ENCODE data around the gene ELFN2. TPM values are rescaled to one million over a fixed set of nuclear protein-coding genes. Genes with fewer than 3 reads are reported as not detected.
"Not testable (repeated sequence)": the region's sequence is repeated elsewhere in the genome, so short reads cannot be mapped to it uniquely, and the experiment has no call there.

ELFN2 gene
- total RNA-seq, 1 experiment from 2014 or later: 3.1 TPM

DNA sequence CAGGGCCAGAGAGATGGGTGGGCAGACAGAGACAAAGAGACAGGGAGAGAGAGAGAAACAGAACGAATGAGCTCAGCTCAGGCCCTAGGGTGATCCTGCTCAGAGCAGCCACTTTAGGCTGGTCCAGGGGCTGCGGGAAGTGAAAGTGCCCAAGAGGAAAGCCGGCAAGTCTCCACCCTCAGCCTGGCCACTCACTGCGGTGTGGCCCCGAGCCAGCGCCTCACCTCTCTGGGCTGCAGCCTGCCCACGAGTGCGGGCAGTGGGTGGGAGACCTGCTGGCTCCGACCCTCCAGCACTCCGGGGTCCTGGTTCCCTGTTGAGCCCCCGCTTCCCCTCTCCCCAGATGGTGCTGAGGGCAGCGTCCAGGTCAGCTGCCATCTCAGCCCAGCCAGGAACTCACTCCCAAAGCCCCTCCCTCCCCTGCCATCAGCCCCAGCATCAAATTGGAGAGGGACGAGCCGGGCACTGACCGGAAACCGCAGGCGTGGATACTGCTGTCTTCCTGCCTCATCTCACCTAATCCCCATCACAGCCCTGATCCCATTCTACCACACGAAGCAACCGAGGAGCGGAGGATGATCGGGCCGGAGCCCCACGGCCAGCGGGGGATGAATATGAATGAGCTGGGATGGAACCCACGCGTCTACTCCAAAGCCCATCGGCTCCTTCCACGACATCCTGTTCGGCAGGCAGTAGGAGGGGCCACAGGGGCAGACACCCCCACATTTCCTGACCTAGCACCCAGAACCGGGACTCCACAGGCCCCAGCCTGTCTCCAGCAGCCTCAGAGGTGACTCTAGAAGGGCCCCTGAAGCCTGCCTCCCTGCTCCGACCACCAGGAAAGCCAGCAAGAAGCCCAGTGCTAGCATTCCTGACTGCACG lies 16.9 kb downstream of the ELFN2 start:
- DNase-seq (ENCODE audit: low read depth): no peak

DNA sequence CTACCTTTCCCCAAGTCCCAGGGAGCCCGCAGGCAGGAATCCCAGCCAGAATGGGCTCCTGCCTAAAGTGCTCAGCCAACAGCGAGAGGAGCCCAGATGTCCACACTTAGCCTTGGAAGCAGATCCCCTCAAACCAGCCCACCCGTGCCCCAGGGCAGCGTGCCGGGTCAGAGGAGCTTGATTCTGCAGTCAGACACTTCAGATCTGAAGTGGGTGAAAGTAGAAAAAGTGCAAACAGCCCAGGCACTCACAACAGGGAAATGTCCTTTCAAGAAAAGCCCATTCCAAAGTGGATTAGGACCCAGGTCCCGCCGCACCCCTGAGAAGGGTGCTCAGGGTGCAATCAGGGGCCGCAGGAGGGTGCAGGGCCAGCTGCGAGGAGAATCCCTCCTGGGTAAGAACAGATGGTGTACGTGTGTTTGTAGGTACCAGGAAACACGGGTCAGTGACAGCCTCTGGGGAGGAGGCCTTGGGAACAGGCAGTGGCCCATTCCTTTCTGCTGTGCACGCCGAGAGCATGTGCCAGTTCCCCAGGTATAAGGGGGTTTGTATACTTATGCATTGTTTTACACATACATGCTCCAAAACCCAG lies 17.7 kb downstream of the ELFN2 start:
- DNase-seq (ENCODE audit: low read depth): no peak

- DNase-seq (ENCODE audit: low read depth): no peak
Measured at GRCh38 chr22:37409031-37409430, 18.2 kb downstream of the ELFN2 start.

- DNase-seq (ENCODE audit: low read depth): no peak
Measured at GRCh38 chr22:37407856-37408255, 19.4 kb downstream of the ELFN2 start.

DNA sequence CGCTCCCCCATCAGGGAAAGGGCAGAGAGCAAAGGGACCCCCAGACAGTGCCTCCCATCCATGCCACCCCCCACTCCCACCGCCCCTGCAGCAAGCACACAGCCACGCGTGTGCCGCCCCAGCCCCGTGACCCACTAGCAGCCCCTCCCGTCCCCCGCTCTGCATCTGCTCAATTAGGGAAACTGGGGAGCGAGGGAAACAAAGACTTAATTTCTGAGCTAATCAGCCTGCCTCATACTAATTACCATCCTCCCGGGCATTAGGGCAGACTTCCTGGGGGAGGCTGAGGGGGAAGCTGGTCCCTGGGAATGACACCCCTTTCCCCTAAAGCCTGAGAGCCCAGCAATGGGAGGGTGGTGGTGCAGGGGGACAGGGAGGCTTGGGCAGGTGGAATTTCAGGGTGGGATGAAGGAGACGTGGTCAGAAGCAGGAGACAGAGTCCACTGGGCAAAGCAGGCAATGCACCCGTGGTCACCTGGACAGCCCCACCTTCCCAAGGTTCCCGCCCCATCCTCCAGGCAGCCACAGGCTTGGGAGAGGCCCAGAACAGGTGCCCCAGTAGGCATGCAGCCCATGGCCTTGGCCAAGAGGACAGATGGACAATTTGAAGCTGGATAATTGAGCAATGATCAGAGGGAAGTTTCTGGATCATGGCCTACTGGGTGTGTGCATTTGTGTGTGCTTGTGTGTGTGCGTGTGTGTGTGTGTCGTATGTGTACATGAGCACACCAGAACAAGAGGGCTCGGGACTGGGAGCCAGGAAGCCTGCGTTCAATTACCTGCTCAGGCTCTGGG lies 20.6 kb downstream of the ELFN2 start:
- DNase-seq (ENCODE audit: low read depth): no peak

- DNase-seq (ENCODE audit: low read depth): no peak
Measured at GRCh38 chr22:37404091-37404490, 23.2 kb downstream of the ELFN2 start.

GRCh38 chr22:37403267-37403960 lies 23.9 kb downstream of the ELFN2 start:
- no peak for DNase-seq (ENCODE audit: low read depth)

- DNase-seq (ENCODE audit: low read depth): no peak
Measured at GRCh38 chr22:37402184-37402506, 25.1 kb downstream of the ELFN2 start.

DNA sequence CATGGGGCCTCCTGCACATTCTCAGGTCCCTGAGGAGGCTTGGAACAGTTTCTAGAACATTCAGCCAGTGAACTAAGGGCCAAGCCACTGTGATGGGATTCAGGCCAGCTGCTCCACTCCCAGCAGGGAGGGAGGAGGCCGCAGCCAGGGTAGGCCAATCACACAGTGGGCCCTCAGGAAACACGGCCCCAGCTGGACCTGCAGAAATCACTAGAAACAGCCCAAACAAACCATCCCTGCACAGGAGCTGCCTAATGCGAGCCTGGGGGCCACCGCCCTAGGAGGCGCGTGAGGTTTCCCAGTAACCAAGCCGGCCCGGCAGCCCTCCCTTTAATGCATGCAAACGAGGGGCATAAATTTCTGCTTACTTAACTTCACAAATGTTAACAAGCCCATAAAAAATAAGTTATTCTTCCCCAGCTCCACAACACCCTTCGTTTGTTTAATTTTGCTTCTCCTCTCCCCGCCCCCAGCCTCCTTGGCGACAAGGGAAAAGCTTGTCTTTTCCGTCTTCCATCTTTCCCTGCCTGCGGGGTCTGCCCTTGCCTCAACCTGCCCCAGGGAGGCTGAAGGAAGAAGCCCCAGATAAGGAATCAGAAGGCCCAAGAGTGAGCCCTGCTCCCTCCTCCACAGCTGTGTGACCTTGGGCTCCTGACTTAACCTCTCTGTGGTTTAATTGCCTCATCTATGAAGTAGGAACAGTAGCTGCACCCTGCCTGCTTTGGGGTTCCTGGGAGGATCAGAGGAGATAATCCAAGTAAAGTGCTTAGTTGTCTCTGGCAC lies 25.7 kb downstream of the ELFN2 start:
- DNase-seq (ENCODE audit: low read depth): no peak

DNA sequence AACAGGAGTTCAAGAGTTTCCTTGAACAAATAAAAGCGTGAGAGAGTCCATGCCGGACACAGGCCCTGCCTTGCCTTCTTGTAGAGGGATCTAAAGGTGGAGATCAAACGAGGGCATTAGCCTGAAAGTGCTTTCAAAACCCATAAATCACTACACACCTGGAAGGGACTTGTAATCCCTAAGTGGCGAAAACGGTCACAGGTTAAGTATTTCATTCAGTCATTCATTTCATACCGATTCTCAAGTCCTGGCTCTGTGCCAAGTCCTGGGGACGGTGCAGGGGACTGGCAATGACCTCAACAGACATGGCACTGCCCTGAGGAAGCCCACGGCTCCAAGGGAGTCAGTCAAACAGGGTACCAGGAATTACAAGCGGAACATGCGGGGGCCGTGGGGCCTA lies 26.6 kb downstream of the ELFN2 start:
- no peak for DNase-seq (ENCODE audit: low read depth)

GRCh38 chr22:37399457-37399856 lies 27.8 kb downstream of the ELFN2 start:
- DNase-seq (ENCODE audit: low read depth): not testable (repeated sequence)

DNA sequence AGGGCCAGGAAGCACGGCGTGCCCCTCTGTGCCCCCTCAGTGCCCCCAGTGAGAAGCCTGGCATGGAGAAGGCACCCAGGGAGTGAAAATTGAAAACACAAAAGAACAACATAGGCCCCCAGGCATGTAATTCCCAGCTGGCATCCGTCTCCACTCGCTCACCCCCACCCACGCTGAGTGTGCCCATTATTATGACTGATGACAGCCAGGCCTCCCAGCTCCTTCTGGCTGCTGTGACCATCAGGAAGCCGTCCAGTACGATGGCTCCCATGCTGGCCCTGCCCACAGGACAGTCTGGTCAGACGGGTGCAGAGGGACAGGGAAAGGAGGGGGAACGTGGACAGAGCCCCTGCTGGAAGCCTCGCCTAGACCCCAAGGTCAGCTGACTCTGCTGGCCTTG lies 30.1 kb downstream of the ELFN2 start:
- DNase-seq (ENCODE audit: low read depth): no peak

DNA sequence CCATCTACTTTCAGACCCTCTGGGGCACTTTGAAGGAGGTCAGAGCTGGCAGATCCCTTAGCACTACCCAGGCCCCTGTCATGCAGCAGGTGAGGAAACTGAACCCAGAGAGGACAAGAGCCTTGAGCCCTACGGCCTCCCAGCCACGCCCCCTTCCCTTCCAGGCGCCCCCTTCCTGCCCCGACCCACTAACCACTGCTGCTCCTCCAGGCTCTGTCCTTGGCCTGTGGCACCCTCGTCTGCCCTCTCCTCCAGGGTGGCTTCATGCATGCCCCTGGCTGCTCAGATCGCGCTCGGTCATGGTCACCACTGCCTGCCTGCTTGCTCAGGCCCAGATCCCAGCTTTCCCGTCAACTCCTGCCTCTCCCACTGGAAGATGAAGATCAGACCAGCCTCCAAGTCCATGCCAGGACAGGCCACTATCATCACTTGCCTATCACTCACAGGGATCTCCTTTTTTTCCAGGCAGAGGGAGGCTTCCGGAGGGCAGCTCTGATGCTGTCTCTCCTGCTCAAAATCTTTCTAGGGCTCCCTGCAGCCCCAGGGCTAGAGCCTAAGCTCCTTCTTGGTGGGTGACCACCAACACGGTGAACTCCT lies 30.7 kb downstream of the ELFN2 start:
- DNase-seq (ENCODE audit: low read depth): no peak

DNA sequence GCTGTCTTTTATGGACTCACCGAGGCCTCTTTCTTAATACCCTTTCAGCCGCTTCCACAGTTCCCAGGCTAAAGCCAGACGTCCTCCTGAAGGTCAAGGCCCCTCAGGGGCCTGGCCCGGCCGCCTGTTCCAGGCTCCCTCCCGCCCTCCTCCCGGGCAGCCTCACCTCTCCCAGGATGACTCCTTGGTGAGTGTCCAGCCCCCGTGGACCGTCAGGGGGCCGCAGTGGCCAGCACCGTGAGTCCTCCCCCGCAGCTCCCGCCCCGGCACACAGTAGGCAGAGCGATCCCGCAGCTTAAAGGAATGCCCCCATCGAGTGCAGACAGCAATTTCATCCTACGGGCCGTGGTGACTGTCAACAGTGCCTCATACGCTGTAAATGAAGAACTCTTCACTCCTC lies 32.9 kb downstream of the ELFN2 start:
- no peak for DNase-seq (ENCODE audit: low read depth)

- no peak for DNase-seq (ENCODE audit: low read depth)
Measured at GRCh38 chr22:37393746-37394145, 33.5 kb downstream of the ELFN2 start.

- DNase-seq (ENCODE audit: low read depth): no peak
Measured at GRCh38 chr22:37392721-37393328, 34.5 kb downstream of the ELFN2 start.

GRCh38 chr22:37391702-37392101 lies 35.6 kb downstream of the ELFN2 start:
- no peak for DNase-seq (ENCODE audit: low read depth)

DNA sequence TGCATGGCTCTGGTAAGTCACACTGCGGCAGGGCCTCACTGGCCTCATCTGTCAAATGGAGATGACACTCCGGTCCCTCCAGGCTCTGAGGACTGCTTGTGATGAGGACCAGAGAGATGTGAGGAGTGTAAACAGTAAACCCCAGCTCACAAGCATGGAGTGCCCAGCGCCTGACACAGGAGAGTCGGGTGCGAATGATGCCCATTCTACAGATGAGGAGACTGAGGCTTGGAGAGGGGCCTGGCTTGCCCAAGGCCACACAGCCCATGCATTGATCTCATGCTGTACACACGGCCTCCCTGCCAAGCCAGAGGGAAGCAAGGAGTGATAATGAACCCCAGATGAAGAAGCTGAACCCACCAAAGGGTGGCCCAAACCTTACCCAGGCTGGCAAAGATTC lies 37.2 kb downstream of the ELFN2 start:
- DNase-seq (ENCODE audit: low read depth): no peak

GRCh38 chr22:37388538-37388937 lies 38.7 kb downstream of the ELFN2 start:
- DNase-seq (ENCODE audit: low read depth): no peak

DNA sequence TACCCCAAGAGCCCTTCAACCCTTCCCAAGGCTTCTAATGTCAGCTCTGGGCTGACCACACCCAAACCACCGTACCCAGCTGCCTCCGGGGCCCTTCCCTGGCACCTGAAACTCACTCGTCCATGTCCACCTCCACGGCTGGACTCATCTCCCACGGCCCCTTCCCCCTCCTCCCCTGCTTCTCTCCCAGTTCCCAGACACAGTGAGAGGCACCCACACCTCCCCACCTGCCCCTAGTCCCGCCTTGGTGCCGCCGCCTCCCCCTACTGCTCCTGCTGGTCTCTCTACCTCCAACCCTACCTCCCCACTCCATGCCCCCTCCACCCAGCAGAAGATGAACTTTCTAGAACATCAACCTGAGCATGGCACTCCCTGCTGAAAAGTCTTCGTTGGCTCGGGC lies 39.5 kb downstream of the ELFN2 start:
- DNase-seq (ENCODE audit: low read depth): no peak

DNA sequence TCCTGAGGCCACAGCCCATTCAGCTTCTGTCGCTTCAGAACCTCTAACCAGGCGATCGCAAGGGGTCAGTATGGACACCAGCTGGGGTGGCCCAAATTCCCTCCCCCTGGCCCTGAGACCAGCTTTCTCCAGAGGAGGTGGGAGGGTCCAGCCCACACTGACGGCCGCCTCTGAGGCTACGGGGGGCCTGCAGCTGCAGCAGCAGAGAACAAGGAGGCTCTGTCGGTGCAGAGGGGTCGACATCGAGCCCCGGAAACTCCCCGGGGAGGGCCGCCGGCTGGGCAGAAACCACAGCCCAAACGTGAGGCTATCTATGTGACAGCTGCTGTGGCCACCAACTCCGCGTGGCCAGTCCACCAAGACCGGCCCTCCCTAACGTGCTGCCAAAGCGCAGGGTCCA lies 40.8 kb downstream of the ELFN2 start:
- no peak for DNase-seq (ENCODE audit: low read depth)

All from M059J (cell line).